Measurements from ENCODE around the gene PPEF1.

GRCh38 chrX:18719852-18720251 is 12.4 kb downstream of the PPEF1 start:
- TF ChIP-seq EZH2 (IDR thresholded peaks at IDR 0.05; ENCODE audit: borderline replicate concordance, low read depth, low read length, poor library complexity, severe bottlenecking): no peak
- TF ChIP-seq CTCF (conservative IDR thresholded peaks at IDR 0.05; ENCODE audit: low read depth, low read length): no peak
